Right lobe of liver (tissue), 5 donors: ENCODE results near the gene PVRIG. TPM values are rescaled to one million over a fixed set of nuclear protein-coding genes. Genes with fewer than 3 reads are reported as not detected.

Source experiments
- total RNA-seq, 6 experiments: library from RNA; depleted of rRNA in 2 of 6; stranded (reverse); fragments of >200 nt in 2 of 6; fragmentation: NEBNext Ultra II Directional in 3 of 6; extraction: Animal tissue kit (Norgen Biotek cat#: 25700) in 3 of 6; gene quantifications; one replicate each; pipeline versions ENCODE4 v1.1.0 to v1.2.4, GENCODE V29; 2016 to 2023
- donor health status: DM: no; HTN: no; CAD: no.
- donor health status: DM: no; HTN: no; CAD: no.
- donor health status: DM: no; HTN: yes; CAD: no.
- donor health status: DM: no; HTN: yes; CAD: no.

Gene PVRIG
- total RNA-seq, 6 experiments from 2014 or later, result 0.17 to 0.89 (median 0.37) TPM; not detected in 3

Other genes with a start within 250 kb of the PVRIG start
- gene AZGP1, start 243.9 kb upstream of the PVRIG start, total RNA-seq, result 1,000 to 10,000 TPM in 4 of 6 experiments, 100 to 1,000 TPM in 2; 762 to 2,105 (median 1,328) TPM
- 100 to 1,000 TPM in 2 of 6 experiments, 10 to 100 TPM in 4; 24.5 to 147 (median 80.1) TPM for gene ZKSCAN1, start 204.4 kb upstream of the PVRIG start, total RNA-seq
- gene ZSCAN21, start 170.2 kb upstream of the PVRIG start, total RNA-seq, result 1 to 10 TPM; 4.3 to 8.1 (median 5.7) TPM
- gene ZNF3, start 138.2 kb upstream of the PVRIG start, total RNA-seq, result 10 to 100 TPM in 5 of 6 experiments, 1 to 10 TPM in 1; 9.7 to 18.8 (median 14.0) TPM
- 10 to 100 TPM; 28.3 to 49.7 (median 42.7) TPM for gene COPS6, start 131.0 kb upstream of the PVRIG start, total RNA-seq
- gene MCM7, start 118.6 kb upstream of the PVRIG start, total RNA-seq, result 10 to 100 TPM; 12.6 to 25.9 (median 20.8) TPM
- gene AP4M1, start 118.3 kb upstream of the PVRIG start, total RNA-seq, result 1 to 10 TPM; 2.7 to 7.3 (median 4.3) TPM
- gene TAF6, start 100.6 kb upstream of the PVRIG start, total RNA-seq, result 10 to 100 TPM; 11.1 to 27.2 (median 15.8) TPM
- 1 to 10 TPM; 2.9 to 4.9 (median 3.9) TPM for gene CNPY4, start 100.3 kb upstream of the PVRIG start, total RNA-seq
- 1 to 10 TPM in 3 of 6 experiments, under 1 TPM in 3; 0.35 to 2.7 (median 1.1) TPM for gene MBLAC1, start 93.0 kb upstream of the PVRIG start, total RNA-seq
- gene LAMTOR4, start 71.0 kb upstream of the PVRIG start, total RNA-seq, result 10 to 100 TPM; 35.8 to 66.6 (median 44.9) TPM
- 10 to 100 TPM in 4 of 6 experiments, 1 to 10 TPM in 2; 8.2 to 14.6 (median 10.3) TPM for gene TRAPPC14, start 61.2 kb upstream of the PVRIG start, total RNA-seq
- gene GAL3ST4, start 51.3 kb upstream of the PVRIG start, total RNA-seq, result 1 to 10 TPM in 1 of 6 experiments, under 1 TPM in 4, not detected in 1; 0.12 to 1.1 (median 0.56) TPM
- gene GPC2, start 42.6 kb upstream of the PVRIG start, total RNA-seq, result under 1 TPM in 2 of 6 experiments, not detected in 4; 0.35 to 0.40 TPM
- 1 to 10 TPM in 4 of 6 experiments, under 1 TPM in 2; 0.81 to 5.9 (median 4.4) TPM for gene STAG3, start 42.0 kb upstream of the PVRIG start, total RNA-seq
- not detected for gene SPDYE3, start 87.8 kb downstream of the PVRIG start, total RNA-seq
- gene PILRB, start 138.2 kb downstream of the PVRIG start, total RNA-seq, result 10 to 100 TPM; 12.0 to 36.2 (median 22.7) TPM
- 1 to 10 TPM; 1.4 to 7.1 (median 4.0) TPM for gene PILRA, start 153.5 kb downstream of the PVRIG start, total RNA-seq
- 1 to 10 TPM in 5 of 6 experiments, under 1 TPM in 1; 0.86 to 5.7 (median 2.7) TPM for gene ZCWPW1, start 208.8 kb downstream of the PVRIG start, total RNA-seq
- gene MEPCE, start 209.9 kb downstream of the PVRIG start, total RNA-seq, result 10 to 100 TPM; 17.1 to 25.1 (median 20.7) TPM
- 10 to 100 TPM in 5 of 6 experiments, 1 to 10 TPM in 1; 9.8 to 26.8 (median 13.2) TPM for gene PPP1R35, start 216.5 kb downstream of the PVRIG start, total RNA-seq
- gene SPACDR, start 244.3 kb downstream of the PVRIG start, total RNA-seq, result not detected